HG02610 (cell line): ENCODE results near the gene HPCAL1.

Experiments used
- ATAC-seq: cut with Tn5 transposase; IDR thresholded peaks from one replicate; pipeline ENCODE4 v1.9.1; 2021; ENCODE audit warnings: mild to moderate bottlenecking, moderate library complexity; ENCODE audit not compliant: unreplicated experiment

The HPCAL1 gene

DNA sequence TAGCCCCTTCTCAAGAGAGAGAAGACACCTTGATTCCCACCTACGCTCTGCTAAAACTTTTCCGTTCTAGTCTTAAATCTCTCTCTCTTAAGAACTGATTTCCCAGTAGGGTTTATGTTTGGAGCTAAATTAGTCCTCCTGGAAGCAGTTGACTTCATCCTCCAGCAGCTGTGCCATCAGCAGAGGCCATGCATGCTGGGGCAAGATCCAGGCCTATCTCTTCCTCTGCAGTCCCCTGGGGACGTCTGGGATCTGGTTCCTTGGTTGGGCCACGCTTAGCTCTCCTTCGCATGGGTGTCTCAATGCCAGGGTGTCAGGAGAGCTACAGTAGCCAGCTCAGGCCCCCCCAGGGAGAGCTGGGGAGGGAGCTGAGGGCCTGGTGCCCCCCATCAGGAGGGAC is 49.7 kb downstream of the HPCAL1 start:
- no peak for ATAC-seq

DNA sequence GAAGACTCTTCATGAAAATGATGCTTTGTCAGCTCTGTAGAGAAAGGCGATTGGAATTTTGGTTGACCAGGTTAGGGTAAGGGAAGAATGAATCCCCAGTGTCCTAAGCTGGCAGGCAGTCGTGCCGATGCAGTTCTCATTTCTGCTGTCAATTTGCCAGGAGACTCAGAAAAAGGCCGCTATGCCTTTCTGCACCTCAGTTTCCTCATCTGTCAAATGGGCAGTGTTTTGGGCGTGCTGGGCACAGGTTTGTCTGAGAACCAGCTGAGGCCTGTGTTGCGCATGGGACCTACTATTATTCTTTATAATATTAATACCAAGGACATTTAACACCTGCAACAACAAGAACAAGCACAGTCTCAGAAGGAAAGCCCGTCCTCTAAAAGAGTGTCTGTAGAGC is 50.3 kb downstream of the HPCAL1 start:
- no peak for ATAC-seq

DNA sequence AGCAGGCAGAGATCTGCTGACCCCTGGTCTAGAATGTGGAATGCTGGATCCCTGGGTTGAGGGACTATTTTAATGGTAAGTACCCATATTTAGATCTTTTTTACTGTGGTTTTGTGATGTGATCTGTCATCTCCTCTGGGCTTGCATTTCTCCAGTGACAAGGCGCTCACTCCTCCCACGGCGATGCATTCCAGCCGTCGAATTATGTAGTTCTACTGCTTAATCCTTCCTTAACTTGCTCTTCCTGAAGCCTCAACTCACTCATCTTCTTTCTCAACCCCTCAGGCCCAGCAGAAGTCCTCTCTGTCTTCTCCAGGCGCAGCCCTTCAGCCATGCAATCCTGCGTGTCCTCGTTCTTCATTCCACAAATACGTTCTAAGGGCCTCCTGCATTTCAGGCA is 51.2 kb downstream of the HPCAL1 start:
- no peak for ATAC-seq

- ATAC-seq = no peak
These were observed 51.7 kb downstream of the HPCAL1 start for GRCh38 chr2:10354399-10354798.

DNA sequence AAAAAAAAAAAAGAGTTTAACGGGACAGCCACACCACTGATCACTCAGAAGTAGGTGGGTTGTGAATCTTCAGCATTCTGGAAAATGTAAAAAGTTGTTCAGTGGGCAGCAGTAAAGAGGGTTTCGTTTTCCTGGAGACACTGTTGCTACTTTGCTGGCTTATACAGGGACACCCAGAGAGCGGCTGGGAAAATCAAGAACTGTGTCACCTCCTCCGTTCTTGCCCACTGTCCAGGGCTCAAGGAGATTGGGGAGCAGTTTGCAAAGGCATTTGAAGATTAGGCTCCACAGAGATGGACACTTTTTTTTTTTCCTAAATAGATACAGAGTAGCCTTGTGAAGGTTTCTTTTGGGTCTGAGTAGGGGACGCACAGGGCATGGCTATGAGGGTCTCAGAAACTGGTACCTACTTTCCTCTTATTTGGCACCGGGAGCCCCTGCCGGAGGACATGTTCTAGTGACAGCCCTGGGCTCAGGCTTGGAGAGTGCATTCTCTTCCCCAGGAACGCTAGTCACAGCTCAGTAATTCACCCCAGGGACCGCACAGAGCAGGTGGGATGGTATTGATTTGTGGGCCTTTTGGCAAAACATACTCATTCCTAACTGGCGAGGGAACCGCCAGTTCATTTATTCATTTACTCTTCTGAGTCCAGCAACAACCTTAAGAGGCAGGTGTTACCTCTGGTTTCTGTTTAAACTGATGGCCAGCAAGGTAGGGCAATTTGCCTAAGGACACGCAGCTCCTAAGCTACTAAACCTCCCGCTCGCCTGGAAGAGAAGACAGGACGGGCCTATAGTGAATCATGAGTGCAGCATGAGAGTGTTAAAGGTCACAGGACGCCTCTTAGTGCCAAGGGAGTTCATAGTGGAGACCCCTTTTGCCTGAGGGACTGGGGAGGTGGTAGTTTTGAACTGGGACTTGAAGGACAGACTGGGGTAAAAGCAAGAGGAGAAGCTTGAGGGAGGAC is 53.1 kb downstream of the HPCAL1 start:
- no peak for ATAC-seq

- no peak for ATAC-seq
These were observed 53.7 kb downstream of the HPCAL1 start for GRCh38 chr2:10356439-10356811.

- ATAC-seq = no peak
These were observed 54.8 kb downstream of the HPCAL1 start for GRCh38 chr2:10357193-10358169.

- ATAC-seq = no peak
These were observed 56.5 kb downstream of the HPCAL1 start for GRCh38 chr2:10359246-10359645.

- ATAC-seq = no peak
These were observed 57.1 kb downstream of the HPCAL1 start for GRCh38 chr2:10359731-10360329.

- ATAC-seq = no peak
These were observed 57.8 kb downstream of the HPCAL1 start for GRCh38 chr2:10360460-10360849.

DNA sequence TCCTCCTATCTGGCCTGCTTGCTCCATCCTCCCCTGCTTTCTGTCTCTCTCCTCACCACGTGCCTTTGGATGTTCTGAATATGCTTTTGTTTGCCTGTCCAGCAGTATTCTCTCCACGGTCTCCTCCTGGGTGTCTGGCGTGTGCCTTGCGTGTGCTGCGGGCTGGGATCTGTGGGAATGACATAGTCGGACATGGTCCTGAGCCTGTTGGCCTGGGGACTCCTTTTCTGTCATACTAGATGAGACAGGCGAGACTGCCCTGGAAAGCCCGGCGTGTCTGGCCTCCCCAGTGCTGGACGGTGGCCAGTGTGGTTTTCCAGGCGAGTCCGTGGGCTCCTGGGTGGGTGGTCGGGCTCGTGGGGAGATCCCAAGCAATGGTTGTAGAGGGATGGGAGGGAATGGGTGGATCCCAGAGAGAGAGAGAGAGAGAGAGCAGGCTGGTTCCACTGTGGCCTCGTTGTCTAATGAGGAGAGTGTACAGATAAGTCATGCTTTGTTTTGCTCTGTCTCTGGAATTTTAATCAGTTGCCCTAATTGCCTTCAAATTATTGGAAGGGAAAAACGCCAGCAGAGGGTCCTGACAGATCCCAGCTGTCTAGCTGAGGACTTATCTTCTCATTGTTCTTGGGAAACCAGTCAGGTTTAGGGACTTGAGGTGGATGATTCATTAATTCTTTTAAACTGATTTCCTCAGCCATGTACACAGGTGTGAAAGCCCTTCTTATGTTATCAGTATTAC is 58.3 kb downstream of the HPCAL1 start:
- no peak for ATAC-seq

DNA sequence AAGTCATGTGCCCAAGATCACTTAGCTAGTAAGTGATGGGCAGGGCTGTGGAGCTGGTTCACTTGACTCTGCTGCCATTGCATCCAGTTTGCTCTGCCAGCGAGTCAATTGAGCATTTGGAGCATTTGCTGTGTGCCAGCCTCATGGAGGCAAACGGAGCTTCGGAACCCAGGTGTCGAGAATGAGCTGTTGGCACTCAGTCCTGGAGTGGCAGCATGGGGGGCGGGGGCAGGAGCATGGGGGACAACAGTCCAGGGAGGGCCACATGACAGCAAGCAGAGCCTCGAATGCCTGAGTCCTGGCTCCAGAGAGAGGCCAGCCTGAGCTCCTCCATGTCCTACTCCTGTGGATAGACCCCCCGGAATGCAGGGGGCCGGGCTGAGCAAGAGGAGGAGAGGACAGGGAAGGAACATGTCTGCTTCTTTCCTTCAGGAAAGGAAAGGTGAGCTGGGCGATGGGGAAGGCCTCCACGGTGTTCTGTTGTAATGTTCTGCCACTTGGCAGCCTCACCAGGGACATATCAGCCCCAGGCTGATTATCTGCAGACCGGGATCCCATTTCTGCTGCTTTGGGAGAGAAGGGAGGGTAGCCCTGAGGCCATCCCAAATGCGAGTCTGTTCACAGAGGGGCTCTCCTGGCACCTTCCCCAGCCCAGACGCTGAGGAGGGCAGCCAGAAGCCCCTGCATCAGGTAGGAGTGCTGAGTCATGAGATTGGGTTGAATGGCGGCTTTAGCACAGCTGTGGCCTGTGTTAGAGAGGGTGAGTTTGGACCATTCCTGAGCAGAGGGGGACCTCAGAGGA is 59.6 kb downstream of the HPCAL1 start:
- no peak for ATAC-seq

- no peak for ATAC-seq
These were observed 60.3 kb downstream of the HPCAL1 start for GRCh38 chr2:10362898-10363454.

- no peak for ATAC-seq
These were observed 61.3 kb downstream of the HPCAL1 start for GRCh38 chr2:10363861-10364610.

DNA sequence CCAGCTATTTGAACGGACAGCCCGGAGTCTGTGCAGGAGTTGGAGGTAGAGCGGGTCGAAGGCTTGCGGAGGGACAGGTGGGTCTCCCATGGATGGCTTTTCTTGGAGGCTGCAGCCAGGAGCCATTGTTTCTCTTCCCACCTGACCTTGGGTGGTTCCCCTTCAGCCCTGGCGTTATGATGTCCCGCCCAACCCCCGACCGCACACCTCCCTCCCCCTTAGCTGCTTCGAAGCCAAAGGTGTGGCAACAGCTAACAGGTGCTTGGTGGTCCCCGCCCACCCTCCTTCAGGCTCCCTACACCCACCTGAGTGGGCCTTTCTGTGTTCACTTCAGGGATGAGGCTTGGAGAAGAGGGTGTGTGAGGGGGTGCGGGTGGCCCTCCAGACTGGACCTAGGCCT is 62.7 kb downstream of the HPCAL1 start:
- no peak for ATAC-seq

GRCh38 chr2:10366601-10367270 is 64.0 kb downstream of the HPCAL1 start:
- ATAC-seq = no peak

GRCh38 chr2:10367472-10368439 is 65.1 kb downstream of the HPCAL1 start:
- ATAC-seq = no peak
